Muscle of arm (tissue), 12 donors: ENCODE results near the gene KRTAP27-1. TPM values are rescaled to one million over a fixed set of nuclear protein-coding genes. Genes with fewer than 3 reads are reported as not detected.

Experiments
- DNase-seq: peaks from one replicate; pipeline ENCODE4 v3.0.0-alpha.2; 2013
- polyA plus RNA-seq, 12 donors: library from polyadenylated mRNA; unstranded; fragments of 120-200 nt; gene quantifications; one replicate each; pipeline ENCODE4 v1.2.1, GENCODE V29; 2013; ENCODE audit not compliant: insufficient read length in 12 of 12

The KRTAP27-1 gene
- polyA plus RNA-seq, 12 donors, result not detected

GRCh38 chr21:30289215-30289614, 48.3 kb downstream of the KRTAP27-1 start, which contains the start of gene KRTAP25-1:
KRTAP25-1 (minus strand) TSS chr21:30289514; CDS start chr21:30289490, 24 bp downstream.
- DNase-seq, result no peak

Other genes with a start within 250 kb of the KRTAP27-1 start
- not detected for gene CLDN17, start 170.9 kb downstream of the KRTAP27-1 start, polyA plus RNA-seq
- 1 to 10 TPM in 3 of 12 donors, under 1 TPM in 2, not detected in 7; 0.11 to 9.6 (median 2.2) TPM for gene CLDN8, start 121.6 kb downstream of the KRTAP27-1 start, polyA plus RNA-seq
- gene KRTAP24-1, start 54.7 kb downstream of the KRTAP27-1 start, polyA plus RNA-seq, result not detected
- not detected for gene KRTAP25-1, start 48.2 kb downstream of the KRTAP27-1 start, polyA plus RNA-seq
- gene KRTAP26-1, start 17.4 kb downstream of the KRTAP27-1 start, polyA plus RNA-seq, result not detected
- not detected for gene KRTAP23-1, start 10.9 kb upstream of the KRTAP27-1 start, polyA plus RNA-seq
- gene KRTAP13-2, start 34.6 kb upstream of the KRTAP27-1 start, polyA plus RNA-seq, result not detected
- not detected for gene KRTAP13-1, start 58.3 kb upstream of the KRTAP27-1 start, polyA plus RNA-seq
- not detected for gene KRTAP13-3, start 88.2 kb upstream of the KRTAP27-1 start, polyA plus RNA-seq
- gene KRTAP13-4, start 92.5 kb upstream of the KRTAP27-1 start, polyA plus RNA-seq, result not detected
- gene KRTAP15-1, start 102.6 kb upstream of the KRTAP27-1 start, polyA plus RNA-seq, result not detected
- gene KRTAP19-1, start 142.7 kb upstream of the KRTAP27-1 start, polyA plus RNA-seq, result not detected
- gene KRTAP19-2, start 149.7 kb upstream of the KRTAP27-1 start, polyA plus RNA-seq, result not detected
- not detected for gene KRTAP19-3, start 154.3 kb upstream of the KRTAP27-1 start, polyA plus RNA-seq
- gene KRTAP19-4, start 159.5 kb upstream of the KRTAP27-1 start, polyA plus RNA-seq, result not detected
- not detected for gene KRTAP19-5, start 164.4 kb upstream of the KRTAP27-1 start, polyA plus RNA-seq
- gene KRTAP19-6, start 204.2 kb upstream of the KRTAP27-1 start, polyA plus RNA-seq, result not detected
- gene KRTAP19-7, start 223.6 kb upstream of the KRTAP27-1 start, polyA plus RNA-seq, result not detected